Liver (tissue), 9 donors: ENCODE measurements around the gene DPYD. TPM values are rescaled to one million over a fixed set of nuclear protein-coding genes. Genes with fewer than 3 reads are reported as not detected.

Experiments used
- DNase-seq: peaks from one replicate; pipeline ENCODE4 v3.0.0-alpha.2; 2017; ENCODE audit warnings: low spot score
- H3K27ac ChIP-seq, 2 donors: one replicate each; pipeline ENCODE4 v1.7.0; 2013; ENCODE audit warnings: inconsistent platforms in 2 of 2, low read length in 2 of 2, control low read depth in 1 of 2, low read depth in 1 of 2, mild to moderate bottlenecking in 1 of 2
- H3K27me3 ChIP-seq, 4 donors: one replicate each; pipeline versions ENCODE4 v1.6.1 to v1.7.0; 2013; ENCODE audit warnings: low read length in 3 of 4, inconsistent platforms in 1 of 4, mild to moderate bottlenecking in 1 of 4, moderate library complexity in 1 of 4; ENCODE audit not compliant: control insufficient read depth in 4 of 4, insufficient read depth in 4 of 4
- H3K36me3 ChIP-seq, 4 donors: one replicate each; pipeline versions ENCODE4 v1.6.1 to v1.7.0; 2013; ENCODE audit warnings: low read length in 3 of 4, mild to moderate bottlenecking in 3 of 4, low read depth in 1 of 4, moderate library complexity in 1 of 4; ENCODE audit not compliant: control insufficient read depth in 4 of 4, insufficient read depth in 3 of 4
- H3K4me1 ChIP-seq, 4 donors: one replicate each; pipeline versions ENCODE4 v1.6.1 to v1.7.0; 2013; ENCODE audit warnings: low read length in 3 of 4, mild to moderate bottlenecking in 3 of 4, moderate library complexity in 1 of 4; ENCODE audit not compliant: control insufficient read depth in 4 of 4, insufficient read depth in 4 of 4
- H3K4me3 ChIP-seq, 3 donors: one replicate each; pipeline versions ENCODE4 v1.6.1 to v1.7.0; 2013; ENCODE audit warnings: low read length in 3 of 3, control low read depth in 1 of 3, low read depth in 1 of 3, mild to moderate bottlenecking in 1 of 3
- H3K9ac ChIP-seq, 2 donors: one replicate each; pipeline ENCODE4 v1.7.0; 2013; ENCODE audit warnings: low read length in 2 of 2, mild to moderate bottlenecking in 2 of 2, moderate library complexity in 2 of 2, control low read depth in 1 of 2, low read depth in 1 of 2
- H3K9me3 ChIP-seq, 4 donors: one replicate each; pipeline versions ENCODE4 v1.6.1 to v1.7.0; 2013; ENCODE audit warnings: low read length in 3 of 4; ENCODE audit not compliant: control insufficient read depth in 4 of 4
- ATF3 ChIP-seq: IDR thresholded peaks from 2 replicates; pipeline ENCODE4 v1.6.1; 2016; ENCODE audit warnings: antibody characterized with exemption
- CTCF ChIP-seq: fragments of 150-350 bp; IDR thresholded peaks from 2 replicates; pipeline ENCODE4 v1.5.1; 2017; ENCODE audit warnings: improper control_type of control experiment, low read depth, low read length; ENCODE audit not compliant: missing input control
- EGR1 ChIP-seq, 2 donors: IDR thresholded peaks; 2 replicates each; pipeline ENCODE4 v1.6.1; 2016 to 2018; ENCODE audit warnings: antibody characterized with exemption in 2 of 2, low read depth in 2 of 2
- FOXA1 ChIP-seq: IDR thresholded peaks from 2 replicates; pipeline ENCODE4 v1.6.1; 2016; ENCODE audit warnings: antibody characterized with exemption
- FOXA2 ChIP-seq: IDR thresholded peaks from 2 replicates; pipeline ENCODE4 v1.6.1; 2016; ENCODE audit warnings: antibody characterized with exemption
- GABPA ChIP-seq, 2 donors: IDR thresholded peaks in 1 of 2; conservative IDR thresholded peaks in 1 of 2; 2 replicates each; pipeline ENCODE4 v1.6.1; 2016; ENCODE audit warnings: antibody characterized with exemption in 2 of 2, mild to moderate bottlenecking in 1 of 2, moderate library complexity in 1 of 2
- HNF4A ChIP-seq, 2 donors: conservative IDR thresholded peaks; 2 replicates each; pipeline ENCODE4 v1.6.1; 2016; ENCODE audit warnings: antibody characterized with exemption in 2 of 2, mild to moderate bottlenecking in 2 of 2
- HNF4G ChIP-seq: IDR thresholded peaks from 2 replicates; pipeline ENCODE4 v1.6.1; 2016; ENCODE audit warnings: antibody characterized with exemption
- JUND ChIP-seq, 2 donors: IDR thresholded peaks; 2 replicates each; pipeline ENCODE4 v1.6.1; 2016; ENCODE audit warnings: antibody characterized with exemption in 2 of 2
- MAX ChIP-seq: IDR thresholded peaks from 2 replicates; pipeline ENCODE4 v1.6.1; 2016; ENCODE audit warnings: antibody characterized with exemption
- NR2F2 ChIP-seq: IDR thresholded peaks from 2 replicates; pipeline ENCODE4 v1.6.1; 2016; ENCODE audit warnings: antibody characterized with exemption
- RAD21 ChIP-seq, 2 donors: IDR thresholded peaks; 2 replicates each; pipeline ENCODE4 v1.6.1; 2016; ENCODE audit warnings: antibody characterized with exemption in 2 of 2, mild to moderate bottlenecking in 2 of 2
- REST ChIP-seq: IDR thresholded peaks from 2 replicates; pipeline ENCODE4 v1.6.1; 2016; ENCODE audit warnings: antibody characterized with exemption, mild to moderate bottlenecking
- RXRA ChIP-seq, 2 donors: IDR thresholded peaks; 2 replicates each; pipeline ENCODE4 v1.6.1; 2017 to 2018; ENCODE audit warnings: antibody characterized with exemption in 2 of 2, mild to moderate bottlenecking in 1 of 2
- SP1 ChIP-seq: IDR thresholded peaks from 2 replicates; pipeline ENCODE4 v1.6.1; 2018; ENCODE audit warnings: antibody characterized with exemption, mild to moderate bottlenecking
- TAF1 ChIP-seq: conservative IDR thresholded peaks from 2 replicates; pipeline ENCODE4 v1.6.1; 2016; ENCODE audit warnings: antibody characterized with exemption, mild to moderate bottlenecking
- YY1 ChIP-seq: IDR thresholded peaks from 2 replicates; pipeline ENCODE4 v1.6.1; 2016; ENCODE audit warnings: antibody characterized with exemption, mild to moderate bottlenecking
- ZBTB33 ChIP-seq: IDR thresholded peaks from 2 replicates; pipeline ENCODE4 v1.6.1; 2016; ENCODE audit warnings: antibody characterized with exemption
- WGBS: extraction: QIAGEN DNeasy Blood & Tissue Kit; methylation state at CpG from one replicate; pipeline ENCODE4 v1.1.7; 2013; 5-methylcytosine and 5-hydroxymethylcytosine counted together
- polyA plus RNA-seq, 2 donors: library from polyadenylated mRNA; stranded (reverse) in 1 of 2; unstranded in 1 of 2; fragments of 200-250 nt in 1 of 2; fragments of >200 nt in 1 of 2; fragmentation: Nextera tagmentation in 1 of 2; extraction: Ambion mirVana in 1 of 2; gene quantifications; one replicate each; pipeline versions ENCODE4 v1.2.1 to v1.2.3, GENCODE V29; 2013 to 2015
- total RNA-seq, 2 donors: library from RNA; depleted of rRNA; stranded (reverse); fragments of >200 nt; gene quantifications; one replicate each; pipeline ENCODE4 v1.2.3, GENCODE V29; 2014
- donor health status: healthy.
- donor health status: healthy.
- donor health status: healthy.
- donor health status: healthy.
- donor health status: healthy.

The DPYD gene
- total and polyA plus RNA-seq, 4 donors = 16.2 to 142 (median 47.0) TPM

- no peak for TF ChIP-seq REST
- TF ChIP-seq TAF1 = no peak
- no peak for TF ChIP-seq YY1
- TF ChIP-seq FOXA2 = no peak
Measured at GRCh38 chr1:97297611-97298010, 623.2 kb downstream of the DPYD start (continued).

DNA sequence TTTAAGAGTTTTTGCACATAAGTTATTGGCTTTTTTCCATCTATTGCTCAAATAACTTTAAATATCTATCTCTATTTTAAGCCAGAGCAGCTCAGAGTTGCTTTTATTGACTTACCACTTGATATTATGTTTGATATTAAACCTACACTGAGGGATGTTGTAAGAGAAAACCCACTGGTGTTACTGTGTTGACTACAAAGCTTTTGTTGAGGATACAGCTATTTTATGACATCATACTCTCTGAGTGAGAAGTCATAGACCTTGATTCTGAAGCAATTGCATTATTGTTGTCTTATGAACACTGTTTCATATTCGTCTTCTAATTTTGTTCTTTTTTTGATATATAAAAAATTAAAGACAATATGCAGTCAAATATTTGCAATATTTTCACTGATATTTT lies 638.9 kb downstream of the DPYD start:
- no peak overlapping the region for H3K4me3 ChIP-seq
- peaks cover 0 to 3% (median 1%) of the 10 kb centered on the region in 4 donors for H3K36me3 ChIP-seq
- no peaks in the 10 kb centered on the region for H3K27me3 ChIP-seq
- H3K27ac ChIP-seq = no peak overlapping the region
- no peak for DNase-seq
- TF ChIP-seq GABPA (IDR thresholded peaks at IDR 0.05 in 1 of 2, conservative IDR thresholded peaks at IDR 0.05 in 1 of 2) (no peak), TAF1 (no peak), FOXA2 (no peak), REST (no peak), RXRA (IDR thresholded peaks at IDR 0.05) (no peak), RAD21 (IDR thresholded peaks at IDR 0.05) (no peak), MAX (no peak), NR2F2 (no peak), CTCF (no peak), JUND (IDR thresholded peaks at IDR 0.05) (no peak), ZBTB33 (no peak), HNF4A (conservative IDR thresholded peaks at IDR 0.05) (no peak), FOXA1 (no peak), EGR1 (IDR thresholded peaks at IDR 0.05; ENCODE audit: low read depth in 2 of 2) (no peak), SP1 (no peak), HNF4G (no peak), ATF3 (no peak), YY1 (no peak)
- WGBS = 93% methylated on average over 1 of the region's 1 CpG
- H3K4me1 ChIP-seq = no peaks in the 10 kb centered on the region
- H3K9me3 ChIP-seq = peaks cover 0 to 2% (median 0%) of the 10 kb centered on the region in 4 donors
- H3K9ac ChIP-seq = no peak overlapping the region
